Karpas-422 (cell line): ENCODE results near the gene HDAC4. TPM values are rescaled to one million over a fixed set of nuclear protein-coding genes. Genes with fewer than 3 reads are reported as not detected.

Experiments used
- DNase-seq: peaks from one replicate; pipeline ENCODE4 v3.0.0-alpha.2; 2015
- H2AFZ ChIP-seq: fragments of 200-600 bp; sonication (generic); 2 replicates; pipeline ENCODE4 v1.6.1; 2014; ENCODE audit warnings: antibody characterized with exemption, low read length, mixed read lengths
- H3K27ac ChIP-seq: fragments of 200-600 bp; sonication (generic); 2 replicates; pipeline ENCODE4 v1.5.1; 2014; ENCODE audit warnings: mild to moderate bottlenecking, low read length, moderate library complexity
- H3K27me3 ChIP-seq: fragments of 200-600 bp; sonication (generic); 2 replicates; pipeline ENCODE4 v1.6.1; 2014; ENCODE audit warnings: low read length, mixed read lengths
- H3K36me3 ChIP-seq: fragments of 200-600 bp; sonication (generic); 2 replicates; pipeline ENCODE4 v1.6.1; 2014; ENCODE audit warnings: low read length, mixed read lengths; ENCODE audit not compliant: insufficient read depth
- H3K4me1 ChIP-seq: fragments of 200-600 bp; sonication (generic); 2 replicates; pipeline ENCODE4 v1.6.1; 2014; ENCODE audit warnings: mild to moderate bottlenecking, low read length, mixed read lengths
- H3K4me2 ChIP-seq: fragments of 200-600 bp; sonication (generic); 2 replicates; pipeline ENCODE4 v1.6.1; 2014; ENCODE audit warnings: low read length, low read depth, mild to moderate bottlenecking; ENCODE audit not compliant: poor library complexity, severe bottlenecking
- H3K4me3 ChIP-seq: fragments of 200-600 bp; sonication (generic); 2 replicates; pipeline ENCODE4 v1.5.1; 2014; ENCODE audit warnings: mild to moderate bottlenecking, antibody characterized with exemption, low read length, mixed read lengths
- H3K79me2 ChIP-seq: fragments of 200-600 bp; sonication (generic); 2 replicates; pipeline ENCODE4 v1.6.1; 2014; ENCODE audit warnings: mild to moderate bottlenecking, low read length, mixed read lengths
- H3K9ac ChIP-seq: fragments of 200-600 bp; sonication (generic); 2 replicates; pipeline ENCODE4 v1.6.0; 2014; ENCODE audit warnings: low read length
- H3K9me2 ChIP-seq: fragments of 200-600 bp; sonication (generic), shearing (Covaris generic); replicated peaks from 2 replicates; pipeline ENCODE4 v1.6.0; 2014; ENCODE audit warnings: mild to moderate bottlenecking, low read length, moderate library complexity; ENCODE audit not compliant: insufficient read depth
- H3K9me3 ChIP-seq: fragments of 300-700, 200-600 bp; sonication (generic); 2 replicates; pipeline ENCODE4 v1.6.1; 2014; ENCODE audit warnings: low read length, mixed read lengths
- H4K20me1 ChIP-seq: fragments of 200-600 bp; sonication (generic); 2 replicates; pipeline ENCODE4 v1.6.1; 2014; ENCODE audit warnings: mild to moderate bottlenecking, antibody characterized with exemption, low read length, low read depth; ENCODE audit not compliant: insufficient read depth
- total RNA-seq: library from RNA; depleted of rRNA; stranded (reverse); fragments of >200 nt; shearing (Covaris generic); gene quantifications from 2 replicates; pipeline ENCODE4 v1.2.3, GENCODE V29; 2014; ENCODE audit warnings: low replicate concordance

The HDAC4 gene
- total RNA-seq, 1 experiment from 2014 or later, result 8.5 TPM

DNA sequence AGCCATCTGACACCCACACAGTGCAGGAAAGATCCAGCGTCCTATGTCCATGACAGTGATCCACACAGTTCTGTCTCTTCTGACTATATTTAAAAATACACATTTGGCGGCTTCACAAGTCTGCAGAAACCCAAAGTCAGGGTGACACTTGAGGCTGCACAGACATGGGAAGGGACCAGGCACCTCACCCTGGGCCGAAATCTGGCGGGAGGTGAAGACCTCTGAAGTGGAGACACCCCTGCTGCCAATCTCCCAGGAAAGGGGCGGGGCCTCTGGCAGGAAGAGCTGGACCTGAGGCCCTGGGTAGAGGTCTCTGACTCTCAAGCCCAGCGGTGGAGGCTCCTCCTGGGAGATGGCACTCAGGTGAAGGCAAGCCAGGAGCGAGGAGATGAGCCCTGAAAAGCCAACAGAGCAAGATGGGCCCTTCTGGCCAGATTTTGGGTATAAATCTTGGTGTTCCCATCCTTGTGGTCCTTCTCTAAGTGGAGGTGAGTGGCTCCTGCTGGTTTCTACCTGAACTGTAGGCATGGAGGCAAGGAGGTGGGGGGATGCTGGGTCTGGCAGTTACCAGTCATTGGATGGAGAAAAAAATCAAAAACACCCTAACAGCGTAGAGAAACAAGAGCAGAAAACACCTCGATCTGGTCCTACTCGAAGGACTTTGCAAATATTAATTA is 248.4 kb downstream of the HDAC4 start:
- Histone ChIP-seq H2AFZ (no peak overlapping the region), H3K4me2 (no peak overlapping the region), H3K27ac (no peak overlapping the region), H3K9me3 (no peaks in the 10 kb centered on the region), H3K4me1 (no peaks in the 10 kb centered on the region), H3K9ac (no peak overlapping the region), H3K79me2 (no peaks in the 10 kb centered on the region), H3K4me3 (no peak overlapping the region), H4K20me1 (no peaks in the 10 kb centered on the region), H3K9me2 (no peaks in the 10 kb centered on the region), H3K36me3 (no peaks in the 10 kb centered on the region), H3K27me3 (no peaks in the 10 kb centered on the region)
- no peak for DNase-seq

DNA sequence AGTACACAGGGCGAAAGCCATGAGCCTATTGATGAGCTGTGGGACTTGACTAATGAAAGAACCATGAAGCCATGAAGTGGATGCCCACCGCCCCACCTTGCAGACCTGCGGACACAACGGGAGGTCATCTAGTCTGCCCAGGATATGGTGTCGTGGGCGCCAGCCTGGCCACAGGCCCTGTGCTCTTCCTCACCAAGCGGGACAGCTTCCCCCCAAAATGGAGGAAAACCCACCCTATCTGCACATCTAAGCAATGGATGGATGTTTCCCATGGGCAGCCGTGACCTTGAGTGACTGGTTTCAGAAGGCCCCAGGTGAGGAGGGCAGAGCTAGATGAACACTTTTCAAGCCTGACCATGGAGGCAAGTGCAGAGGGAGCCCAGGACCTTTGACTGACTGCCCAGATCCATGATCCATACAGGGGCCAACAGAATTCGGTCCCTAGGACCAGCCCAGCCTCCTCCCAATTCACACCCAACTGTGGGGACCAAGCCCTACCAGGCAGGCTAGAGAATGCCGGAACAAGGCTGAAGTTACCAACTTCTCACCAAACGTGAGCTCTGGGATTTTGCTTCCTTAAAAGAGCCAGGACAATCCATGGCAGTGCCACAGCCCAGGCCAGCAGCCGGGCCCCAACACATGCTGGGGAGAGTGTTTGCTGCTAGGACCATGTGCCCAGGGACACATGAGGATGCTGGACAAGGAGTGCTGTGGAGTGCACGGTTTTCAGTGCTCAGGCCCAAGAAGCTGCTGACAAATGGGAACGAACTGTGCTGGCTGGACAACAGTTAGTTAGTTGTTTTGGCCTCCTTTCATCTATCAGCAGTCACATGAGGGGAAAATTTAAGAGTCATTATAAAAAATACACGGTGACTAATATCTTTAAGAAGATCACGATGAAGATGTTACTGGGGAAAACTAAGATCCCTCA is 249.4 kb downstream of the HDAC4 start:
- no peaks in the 10 kb centered on the region for H3K9me2 ChIP-seq
- H3K27ac ChIP-seq, result no peak overlapping the region
- no peak overlapping the region for H3K4me3 ChIP-seq
- H3K27me3 ChIP-seq, result no peaks in the 10 kb centered on the region
- no peak for DNase-seq
- no peak overlapping the region for H3K4me2 ChIP-seq
- H4K20me1 ChIP-seq, result no peaks in the 10 kb centered on the region
- H3K36me3 ChIP-seq, result no peaks in the 10 kb centered on the region
- no peak overlapping the region for H2AFZ ChIP-seq
- no peaks in the 10 kb centered on the region for H3K79me2 ChIP-seq
- H3K9me3 ChIP-seq, result no peaks in the 10 kb centered on the region
- no peak overlapping the region for H3K9ac ChIP-seq
- no peaks in the 10 kb centered on the region for H3K4me1 ChIP-seq

DNA sequence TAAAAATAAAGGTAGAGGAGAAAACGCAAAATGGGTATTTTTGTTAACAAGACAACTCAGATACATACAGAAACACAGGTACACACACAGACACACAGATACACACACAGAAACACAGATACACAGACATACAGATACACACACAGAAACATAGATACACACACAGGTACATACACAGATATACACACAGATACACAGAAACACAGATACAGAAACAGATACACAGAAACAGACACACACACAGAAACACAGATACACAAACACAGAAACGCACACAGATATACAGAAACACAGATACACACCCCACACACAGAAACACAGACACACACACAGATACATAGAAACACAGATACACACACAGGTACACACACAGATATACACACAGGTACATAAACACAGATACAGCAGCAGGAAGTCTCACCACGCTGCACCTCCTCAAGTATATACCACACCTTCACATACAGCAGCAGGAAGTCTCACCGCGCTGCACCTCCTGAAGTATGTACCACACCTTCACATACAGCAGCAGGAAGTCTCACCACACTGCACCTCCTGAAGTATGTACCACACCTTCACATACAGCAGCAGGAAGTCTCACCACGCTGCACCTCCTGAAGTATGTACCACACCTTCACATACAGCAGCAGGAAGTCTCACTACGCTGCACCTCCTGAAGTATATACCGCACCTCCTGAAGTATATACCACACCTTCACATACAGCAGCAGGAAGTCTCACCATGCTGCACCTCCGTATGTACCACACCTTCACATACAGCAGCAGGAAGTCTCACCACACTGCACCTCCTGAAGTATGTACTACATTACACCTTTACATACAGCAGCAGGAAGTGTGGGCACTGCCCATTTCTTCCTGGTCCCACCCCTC is 250.5 kb downstream of the HDAC4 start:
- no peak for DNase-seq

DNA sequence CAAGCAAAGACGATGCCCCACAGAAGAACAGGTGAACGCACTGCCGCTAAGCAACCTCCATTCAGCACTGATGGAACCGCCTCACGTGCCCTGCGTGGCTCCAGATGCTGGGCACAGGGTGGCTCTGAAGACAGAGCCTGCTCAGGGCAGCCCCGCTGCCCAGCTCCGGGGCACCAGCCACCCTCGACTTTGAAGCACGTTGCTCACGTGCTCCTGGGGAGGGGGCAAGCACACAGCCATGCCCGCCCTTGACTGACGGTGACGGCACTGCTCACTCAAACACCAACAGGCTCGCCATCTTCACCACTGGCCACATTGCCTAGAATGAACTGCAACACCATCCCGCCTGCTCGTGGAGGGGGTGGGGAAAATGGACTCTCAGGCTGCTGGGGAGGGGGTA is 251.3 kb downstream of the HDAC4 start:
- Histone ChIP-seq H3K27me3 (no peaks in the 10 kb centered on the region), H4K20me1 (no peaks in the 10 kb centered on the region), H3K27ac (no peak overlapping the region), H3K4me3 (no peak overlapping the region), H3K9me3 (no peaks in the 10 kb centered on the region), H3K9ac (no peak overlapping the region), H3K4me1 (no peaks in the 10 kb centered on the region), H3K36me3 (no peaks in the 10 kb centered on the region), H2AFZ (no peak overlapping the region), H3K4me2 (no peak overlapping the region), H3K79me2 (no peaks in the 10 kb centered on the region), H3K9me2 (no peaks in the 10 kb centered on the region)
- DNase-seq, result no peak

More for the DNA sequence above, 250.5 kb downstream of the HDAC4 start:
- Histone ChIP-seq H3K79me2 (no peaks in the 10 kb centered on the region), H3K4me3 (no peak overlapping the region), H3K36me3 (no peaks in the 10 kb centered on the region), H3K4me2 (no peak overlapping the region), H3K27me3 (no peaks in the 10 kb centered on the region), H3K4me1 (no peaks in the 10 kb centered on the region), H3K9me3 (no peaks in the 10 kb centered on the region), H2AFZ (no peak overlapping the region), H3K27ac (no peak overlapping the region), H4K20me1 (no peaks in the 10 kb centered on the region), H3K9ac (no peak overlapping the region), H3K9me2 (no peaks in the 10 kb centered on the region)

DNA sequence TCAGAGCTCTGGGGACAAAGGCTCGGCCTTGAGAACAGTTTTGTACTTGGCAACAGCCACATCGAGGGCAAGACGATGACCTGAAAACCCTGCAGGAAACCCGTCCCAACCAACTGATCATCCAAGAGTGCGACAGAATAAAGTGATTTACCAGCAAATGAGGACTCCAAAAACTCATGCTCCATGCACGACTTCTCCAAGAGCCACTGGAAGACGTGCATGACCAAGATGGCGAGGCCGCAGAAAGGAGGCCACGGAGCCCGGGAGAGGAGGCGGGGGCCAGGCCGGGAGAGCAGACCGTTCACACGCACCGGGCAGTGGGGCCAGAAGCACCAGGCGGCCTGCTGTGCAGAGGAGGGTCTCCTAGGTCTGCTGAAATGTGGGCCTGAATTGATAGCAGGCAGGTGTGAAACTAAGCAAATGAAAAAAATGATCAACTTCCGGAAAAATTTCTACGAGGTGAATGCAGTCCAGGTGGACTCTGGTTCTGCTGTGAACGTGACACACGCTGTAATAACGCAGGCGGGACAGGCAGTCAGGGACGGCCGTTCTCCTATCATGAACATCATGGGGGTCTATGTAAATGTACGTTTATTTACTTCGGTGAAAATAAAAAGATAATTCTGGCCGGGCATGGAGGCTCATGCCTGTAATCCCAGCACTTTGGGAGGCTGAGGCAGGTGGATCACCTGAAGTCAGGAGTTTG is 252.2 kb downstream of the HDAC4 start:
- Histone ChIP-seq H3K36me3 (no peaks in the 10 kb centered on the region), H4K20me1 (no peaks in the 10 kb centered on the region), H3K27me3 (no peaks in the 10 kb centered on the region), H3K9me2 (no peaks in the 10 kb centered on the region), H3K4me3 (no peak overlapping the region), H3K4me2 (no peak overlapping the region), H2AFZ (no peak overlapping the region), H3K9me3 (no peaks in the 10 kb centered on the region), H3K9ac (no peak overlapping the region), H3K79me2 (no peaks in the 10 kb centered on the region), H3K4me1 (no peaks in the 10 kb centered on the region), H3K27ac (no peak overlapping the region)
- DNase-seq, result no peak

DNA sequence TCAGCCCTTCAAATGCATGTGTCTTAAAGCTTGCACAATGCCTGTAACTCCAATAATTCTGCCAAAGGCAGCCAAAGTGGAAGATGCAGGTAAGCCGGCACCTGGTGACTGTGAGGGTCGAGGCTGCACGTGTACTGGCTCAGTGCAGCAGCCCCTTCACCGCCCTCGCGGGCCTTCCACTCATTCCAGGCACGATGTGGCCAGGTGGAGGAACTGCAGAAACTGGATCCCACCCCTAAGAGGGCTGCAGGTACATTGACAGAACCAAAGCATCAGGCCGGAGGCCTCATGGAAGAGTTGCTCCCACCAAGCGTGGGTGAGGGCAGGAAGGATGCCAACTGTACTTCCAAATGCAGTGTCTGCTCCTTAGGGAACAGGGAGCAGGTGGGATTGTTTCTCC is 253.4 kb downstream of the HDAC4 start:
- H3K9ac ChIP-seq, result no peak overlapping the region
- H3K9me3 ChIP-seq, result no peaks in the 10 kb centered on the region
- no peaks in the 10 kb centered on the region for H3K79me2 ChIP-seq
- H3K36me3 ChIP-seq, result no peaks in the 10 kb centered on the region
- H4K20me1 ChIP-seq, result no peaks in the 10 kb centered on the region
- no peak overlapping the region for H3K27ac ChIP-seq
- DNase-seq, result no peak
- H3K4me2 ChIP-seq, result no peak overlapping the region
- H3K27me3 ChIP-seq, result no peaks in the 10 kb centered on the region
- H3K4me1 ChIP-seq, result no peaks in the 10 kb centered on the region
- no peak overlapping the region for H2AFZ ChIP-seq
- no peaks in the 10 kb centered on the region for H3K9me2 ChIP-seq
- no peak overlapping the region for H3K4me3 ChIP-seq

DNA sequence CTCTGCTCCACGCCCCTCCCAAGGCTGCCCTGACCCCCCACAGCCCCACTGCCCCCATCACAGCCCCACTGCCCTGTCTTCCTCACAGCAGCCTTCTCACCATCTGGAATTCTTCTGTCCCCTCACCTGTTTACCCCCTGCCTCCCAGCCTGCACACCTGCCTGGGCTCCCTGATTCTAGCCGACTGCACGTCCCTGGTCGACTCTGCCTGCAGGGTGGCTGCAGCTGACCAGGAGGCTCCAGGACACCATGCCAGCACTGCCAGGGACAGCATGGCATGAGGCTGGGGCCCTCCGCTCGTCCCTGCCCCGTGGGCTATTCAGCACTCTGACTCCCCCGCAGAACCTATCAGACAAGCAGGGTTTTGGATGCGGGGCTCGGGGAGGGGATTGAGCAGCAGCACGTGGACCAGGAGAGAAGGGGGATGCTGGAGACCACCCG is 254.1 kb downstream of the HDAC4 start:
- no peak overlapping the region for H3K4me3 ChIP-seq
- H3K27me3 ChIP-seq, result no peaks in the 10 kb centered on the region
- H3K9me2 ChIP-seq, result no peaks in the 10 kb centered on the region
- no peak overlapping the region for H3K27ac ChIP-seq
- H2AFZ ChIP-seq, result no peak overlapping the region
- no peaks in the 10 kb centered on the region for H3K9me3 ChIP-seq
- no peaks in the 10 kb centered on the region for H3K36me3 ChIP-seq
- H3K4me1 ChIP-seq, result no peaks in the 10 kb centered on the region
- no peak overlapping the region for H3K4me2 ChIP-seq
- no peaks in the 10 kb centered on the region for H3K79me2 ChIP-seq
- no peak overlapping the region for H3K9ac ChIP-seq
- no peaks in the 10 kb centered on the region for H4K20me1 ChIP-seq
- no peak for DNase-seq
